VCaP (cell line): ENCODE data around the gene ALG9.

Experiments
- H3K27ac ChIP-seq: fragments of 450-650 bp; 2 replicates; pipeline ENCODE4 v1.5.1; 2017
- CTCF ChIP-seq: fragments of 450-650 bp; conservative IDR thresholded peaks from 2 replicates; pipeline ENCODE4 v1.5.1; 2017; ENCODE audit warnings: mild to moderate bottlenecking, moderate library complexity

ALG9 gene

DNA sequence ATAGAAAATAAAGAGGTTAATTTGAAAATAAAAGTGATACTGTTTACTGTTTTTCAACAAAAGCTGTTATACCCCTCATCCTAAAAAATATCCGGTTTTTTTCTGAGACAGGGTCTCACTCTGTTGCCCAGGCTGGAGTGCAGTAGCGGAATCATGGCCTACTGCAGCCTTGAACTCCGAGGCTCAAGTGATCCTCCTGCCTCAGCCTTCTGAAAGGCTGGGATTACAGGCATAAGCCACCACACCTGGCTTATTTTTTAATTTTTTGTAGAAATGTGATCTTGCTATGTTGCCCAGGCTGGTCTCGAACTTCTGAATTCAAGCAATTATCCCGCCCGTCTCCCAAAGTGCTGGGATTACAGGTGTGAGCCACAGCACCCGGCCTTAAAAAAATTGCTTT lies 35.7 kb downstream of the ALG9 start:
- TF ChIP-seq CTCF = no peak
- H3K27ac ChIP-seq = no peak overlapping the region

GRCh38 chr11:111834432-111835163 lies 36.8 kb downstream of the ALG9 start:
- no peak for TF ChIP-seq CTCF
- no peak overlapping the region for H3K27ac ChIP-seq

DNA sequence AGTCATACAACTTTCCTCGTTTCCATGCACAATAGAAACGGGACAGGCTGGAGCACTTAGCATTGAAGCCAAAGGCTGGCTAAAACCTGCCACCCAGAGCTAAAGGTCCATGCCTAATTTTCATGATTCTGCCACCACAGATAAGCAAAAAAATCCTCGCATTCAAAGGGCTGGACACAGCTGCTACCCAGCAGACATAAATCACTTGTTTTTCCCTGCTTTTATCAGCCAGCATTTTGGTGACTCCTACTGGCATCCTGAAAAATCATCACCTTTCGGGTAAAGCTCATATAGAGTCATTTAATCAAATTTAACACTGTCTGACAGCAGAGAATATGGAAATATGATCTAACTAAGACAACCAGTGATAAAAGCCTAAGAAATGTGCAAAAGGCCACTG lies 37.9 kb downstream of the ALG9 start:
- peak; percentile 57 for TF ChIP-seq CTCF
- H3K27ac ChIP-seq = no peak overlapping the region

DNA sequence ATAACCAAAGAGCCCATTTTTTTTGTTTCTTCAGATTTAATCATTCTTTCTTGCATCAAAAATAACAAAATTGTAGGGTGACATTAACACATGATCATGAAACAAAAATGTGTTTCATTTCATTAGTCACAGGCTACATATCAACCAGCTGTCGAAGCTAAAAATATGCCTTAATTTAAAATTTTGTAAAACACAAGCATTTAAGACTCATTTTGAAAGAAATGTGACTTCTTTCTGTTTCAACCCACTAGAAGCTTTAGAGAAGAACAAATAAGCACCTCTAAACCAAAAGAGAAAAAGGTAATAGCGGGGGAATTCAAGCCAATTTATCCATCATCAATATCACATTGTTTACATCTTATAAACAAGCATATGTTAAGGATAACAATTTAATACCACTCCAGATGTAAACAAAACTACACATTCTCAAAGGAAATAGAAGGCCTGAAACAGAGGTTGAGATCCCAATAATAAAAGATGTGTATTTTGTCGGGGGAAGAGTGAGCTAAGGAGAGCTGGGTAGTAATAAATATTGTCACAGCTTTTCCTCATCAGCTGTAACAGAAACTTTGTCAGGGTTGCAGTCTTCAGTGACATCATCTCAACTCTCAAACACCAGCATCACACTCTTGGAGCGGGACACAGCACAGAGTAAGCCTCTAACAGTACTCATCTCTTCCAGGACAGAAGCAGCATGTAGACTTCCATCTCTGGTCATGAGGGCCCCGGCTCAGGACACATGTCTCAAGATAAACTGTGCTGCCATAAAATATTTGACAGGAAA lies 42.0 kb downstream of the ALG9 start:
- no peak overlapping the region for H3K27ac ChIP-seq
- no peak for TF ChIP-seq CTCF

DNA sequence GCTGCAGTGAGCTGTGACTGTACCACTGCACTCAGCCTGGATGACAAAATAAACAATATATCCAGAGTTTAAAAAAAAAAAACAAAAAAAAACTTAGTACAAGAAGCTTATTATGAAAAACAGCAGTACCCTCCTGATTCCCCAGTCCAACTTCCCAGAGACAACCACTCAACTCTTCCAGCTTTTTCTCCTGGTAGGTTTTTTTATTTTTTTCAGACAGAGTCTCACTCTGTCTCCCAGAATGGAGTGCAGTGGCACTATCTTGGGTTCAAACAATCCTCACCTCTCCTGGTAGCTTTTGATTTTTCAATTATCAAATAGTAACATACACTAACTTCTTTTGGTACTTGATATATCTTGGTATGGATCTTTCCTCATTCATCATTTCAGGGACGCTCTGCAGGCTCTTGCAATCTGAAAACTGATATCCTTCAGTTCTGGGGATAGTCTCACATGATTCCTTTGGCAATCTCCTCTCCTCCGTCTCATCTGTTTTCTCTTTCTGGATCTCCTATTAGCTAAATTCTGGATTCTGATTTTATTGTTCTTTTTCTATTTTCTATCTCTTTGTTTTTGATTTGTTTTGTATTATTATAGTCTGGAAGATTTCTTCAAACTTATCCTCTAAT lies 44.9 kb downstream of the ALG9 start:
- TF ChIP-seq CTCF = no peak
- no peak overlapping the region for H3K27ac ChIP-seq

GRCh38 chr11:111823629-111824028 lies 47.8 kb downstream of the ALG9 start:
- H3K27ac ChIP-seq = no peak overlapping the region

More at GRCh38 chr11:111823629-111824028, 47.8 kb downstream of the ALG9 start:
- TF ChIP-seq CTCF = no peak
